Measurements from ENCODE around the gene CIB2. TPM values are rescaled to one million over a fixed set of nuclear protein-coding genes. Genes with fewer than 3 reads are reported as not detected.
A peak's percentile ranks its signal among the peaks of the same experiment; 100 is the strongest.

Gene CIB2
- total and polyA plus RNA-seq, 2 experiments from 2014 or later = 40.5 to 48.9 TPM

DNA sequence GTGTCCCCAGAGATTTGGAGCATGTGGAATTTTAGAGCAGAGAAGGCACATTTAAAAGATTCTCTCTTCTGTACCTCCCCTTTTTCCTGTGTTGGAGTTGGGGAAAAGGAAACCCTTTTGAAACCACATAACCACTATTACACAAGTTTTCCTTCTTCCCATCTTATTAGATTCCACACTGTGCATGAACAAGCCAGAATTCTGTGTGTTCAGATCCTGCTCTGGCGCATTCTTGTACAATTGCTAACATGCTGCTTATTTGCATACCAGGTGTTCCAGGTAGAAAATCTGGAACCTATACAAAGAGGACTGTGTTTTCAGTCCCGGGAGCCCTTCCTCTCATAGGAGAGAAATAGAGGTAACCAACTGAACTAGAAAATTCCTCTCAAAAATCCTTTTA, 2.6 kb upstream of the CIB2 start:
- Histone ChIP-seq H2AFZ (no peak overlapping the region), H3K4me3 (no peak overlapping the region), H3K4me2 (no peak overlapping the region), H3K36me3 (replicated peaks; ENCODE audit: insufficient read depth, low read depth) (no peaks in the 10 kb centered on the region), H3K79me2 (peaks cover 20% of the 10 kb centered on the region), H3K9me2 (replicated peaks; ENCODE audit: insufficient read depth) (no peaks in the 10 kb centered on the region), H3K4me1 (ENCODE audit: insufficient read depth) (peaks cover 36% of the 10 kb centered on the region), H3K27ac (peak overlapping the region; percentile 24), H3K9me3 (ENCODE audit: low read depth) (no peaks in the 10 kb centered on the region), H3K27me3 (no peaks in the 10 kb centered on the region), H4K20me1 (ENCODE audit: insufficient read depth, poor library complexity, severe bottlenecking) (no peaks in the 10 kb centered on the region)
- WGBS (ENCODE audit: low lambda C conversion rate, missing lambda C conversion rate) = 74% methylated on average over 2 of the region's 2 CpGs
- TF ChIP-seq CTCF (IDR thresholded peaks at IDR 0.05; ENCODE audit: poor library complexity) = no peak
- DNase-seq (ENCODE audit: low spot score) = peak; percentile 37

DNA sequence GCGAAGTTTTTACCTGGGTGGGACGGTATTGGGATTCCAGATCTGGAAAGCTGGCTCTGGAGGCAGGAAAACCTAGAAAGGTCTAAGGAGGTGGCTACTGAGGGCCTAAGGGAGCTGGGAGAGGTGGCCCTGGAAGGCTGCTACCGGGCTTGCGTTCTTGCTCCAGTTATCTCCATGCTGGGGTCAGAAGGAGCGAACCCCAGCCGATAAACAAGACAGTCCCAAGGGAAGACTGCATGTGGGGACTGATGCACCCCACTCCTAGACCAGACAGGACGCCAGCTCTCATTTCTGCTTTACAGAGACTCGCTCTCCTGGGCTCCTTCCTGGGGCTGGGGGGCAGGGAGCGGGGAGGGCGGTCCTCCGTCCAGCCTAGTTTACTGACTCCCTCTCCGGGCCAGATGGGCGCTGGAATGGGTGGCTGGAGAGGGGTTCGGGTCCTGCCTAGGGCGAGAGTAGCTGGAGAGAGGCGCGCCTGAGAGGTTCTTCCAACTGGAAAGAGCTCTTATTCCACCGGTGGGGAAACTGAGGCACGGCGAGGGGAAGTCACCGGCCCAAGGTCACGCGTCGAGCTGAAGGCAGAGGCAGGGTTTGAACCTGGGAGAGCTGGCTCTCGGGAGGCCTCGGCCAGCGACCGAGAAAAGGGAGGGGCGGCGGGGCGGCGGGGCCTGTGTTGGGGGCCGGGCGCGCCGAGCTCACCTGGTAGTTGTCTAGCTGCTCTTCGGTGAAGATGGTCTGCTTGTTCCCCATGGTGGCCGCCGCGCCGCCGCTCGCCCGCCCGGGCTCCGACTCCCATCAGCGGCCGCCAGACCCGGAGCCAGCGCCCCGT, 565 bp downstream of the CIB2 start:
- TF ChIP-seq CTCF (IDR thresholded peaks at IDR 0.05; ENCODE audit: poor library complexity) = no peak
- TF ChIP-seq EZH2 (IDR thresholded peaks at IDR 0.05; ENCODE audit: borderline replicate concordance) = no peak
- Histone ChIP-seq H3K36me3 (replicated peaks; ENCODE audit: insufficient read depth, low read depth) (no peaks in the 10 kb centered on the region), H4K20me1 (ENCODE audit: insufficient read depth, poor library complexity, severe bottlenecking) (no peaks in the 10 kb centered on the region), H3K4me3 (peak overlapping the region; percentile 21), H3K27me3 (no peaks in the 10 kb centered on the region), H3K27ac (peak overlapping the region; percentile 96), H3K4me1 (ENCODE audit: insufficient read depth) (peaks cover 44% of the 10 kb centered on the region), H3K79me2 (peaks cover 20% of the 10 kb centered on the region), H2AFZ (peak overlapping the region; percentile 77), H3K9me3 (ENCODE audit: low read depth) (no peaks in the 10 kb centered on the region), H3K4me2 (peak overlapping the region; percentile 94), H3K9me2 (replicated peaks; ENCODE audit: insufficient read depth) (no peaks in the 10 kb centered on the region)
- DNase-seq (ENCODE audit: low spot score) = no peak
- 46% methylated on average over 23 of the region's 51 CpGs for WGBS (ENCODE audit: low lambda C conversion rate, missing lambda C conversion rate)

DNA sequence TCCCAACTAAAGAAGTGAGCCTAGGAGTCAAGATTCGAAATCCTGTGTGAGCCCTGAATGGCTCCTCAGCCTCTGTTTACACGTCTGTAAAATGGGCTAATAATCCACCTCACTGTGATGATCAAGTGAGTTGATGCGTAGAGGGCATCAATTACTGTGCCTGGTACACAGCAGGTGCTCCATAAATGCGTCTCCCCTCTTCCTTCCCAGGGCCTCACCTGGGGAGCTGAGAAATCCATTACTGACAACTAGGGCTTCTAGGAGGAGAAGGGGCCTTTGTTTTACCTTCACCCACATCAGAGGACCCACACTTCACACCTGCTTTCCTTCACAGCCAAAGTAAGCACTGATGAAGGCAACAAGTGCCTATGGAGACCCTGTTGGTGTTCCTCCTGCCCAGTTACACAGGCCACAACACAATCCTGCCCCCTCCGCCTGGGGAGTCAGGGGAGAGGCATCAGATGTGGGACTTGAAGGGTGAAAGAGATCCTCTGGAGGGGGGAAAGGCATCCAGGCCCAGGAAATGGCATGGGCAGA, 1.4 kb downstream of the CIB2 start:
- TF ChIP-seq EZH2 (IDR thresholded peaks at IDR 0.05; ENCODE audit: borderline replicate concordance) = no peak
- no peaks in the 10 kb centered on the region for H3K9me3 ChIP-seq (ENCODE audit: low read depth)
- peak overlapping the region; percentile 96 for H3K27ac ChIP-seq
- H3K9me2 ChIP-seq (replicated peaks; ENCODE audit: insufficient read depth) = no peaks in the 10 kb centered on the region
- H3K27me3 ChIP-seq = no peaks in the 10 kb centered on the region
- H4K20me1 ChIP-seq (ENCODE audit: insufficient read depth, poor library complexity, severe bottlenecking) = no peaks in the 10 kb centered on the region
- 91% methylated on average over 5 of the region's 5 CpGs for WGBS (ENCODE audit: low lambda C conversion rate, missing lambda C conversion rate)
- no peak overlapping the region for H3K4me3 ChIP-seq
- DNase-seq (ENCODE audit: low spot score) = no peak
- peak overlapping the region; percentile 94 for H3K4me2 ChIP-seq
- H3K79me2 ChIP-seq = peaks cover 20% of the 10 kb centered on the region
- H2AFZ ChIP-seq = no peak overlapping the region
- peaks cover 44% of the 10 kb centered on the region for H3K4me1 ChIP-seq (ENCODE audit: insufficient read depth)
- no peaks in the 10 kb centered on the region for H3K36me3 ChIP-seq (replicated peaks; ENCODE audit: insufficient read depth, low read depth)

- Histone ChIP-seq H3K27me3 (no peaks in the 10 kb centered on the region), H3K27ac (peak overlapping the region; percentile 96), H4K20me1 (ENCODE audit: insufficient read depth, poor library complexity, severe bottlenecking) (no peaks in the 10 kb centered on the region), H3K4me1 (ENCODE audit: insufficient read depth) (peaks cover 44% of the 10 kb centered on the region), H3K36me3 (replicated peaks; ENCODE audit: insufficient read depth, low read depth) (no peaks in the 10 kb centered on the region), H2AFZ (no peak overlapping the region), H3K4me2 (peak overlapping the region; percentile 94), H3K9me2 (replicated peaks; ENCODE audit: insufficient read depth) (no peaks in the 10 kb centered on the region), H3K9me3 (ENCODE audit: low read depth) (no peaks in the 10 kb centered on the region), H3K79me2 (peaks cover 20% of the 10 kb centered on the region), H3K4me3 (no peak overlapping the region)
- peak; percentile 54 for DNase-seq (ENCODE audit: low spot score)
- no peak for TF ChIP-seq EZH2phosphoT487 (IDR thresholded peaks at IDR 0.05; ENCODE audit: low read depth, severe bottlenecking, unreplicated experiment)
- no peak for TF ChIP-seq EZH2 (IDR thresholded peaks at IDR 0.05; ENCODE audit: borderline replicate concordance)
- TF ChIP-seq CTCF (IDR thresholded peaks at IDR 0.05; ENCODE audit: poor library complexity) = no peak
- WGBS (ENCODE audit: low lambda C conversion rate, missing lambda C conversion rate) = 79% methylated on average over 8 of the region's 8 CpGs
These were observed 2.0 kb downstream of the CIB2 start for GRCh38 chr15:78129077-78129750.
